Calu3 (cell line): ENCODE measurements around the gene ADAM8. TPM values are rescaled to one million over a fixed set of nuclear protein-coding genes. Genes with fewer than 3 reads are reported as not detected.

ENCODE experiments used
- BruUV-seq: library from RNA; stranded (reverse); fragments of 400-500 nt; replicated peaks from 2 replicates; lab custom pipeline; 2021; lab: Mats Ljungman, UMichigan
- CTCF ChIA-PET: fragments of 300-600 bp; sonication (Branson Sonifier 250); formaldehyde crosslinking; loops from one replicate; lab custom pipeline; 2022; ENCODE audit warnings: antibody characterized with exemption; lab: Charles Lee
- DNase-seq: peaks from one replicate; pipeline ENCODE4 v3.0.0; 2022
- H3K27ac Mint-ChIP-seq: one replicate; pipeline ENCODE4 v1.8.0; 2022; ENCODE audit warnings: mixed read lengths; ENCODE audit not compliant: unreplicated experiment
- H3K27me3 Mint-ChIP-seq: one replicate; pipeline ENCODE4 v1.8.0; 2022; ENCODE audit warnings: mixed read lengths; ENCODE audit not compliant: unreplicated experiment
- H3K36me3 Mint-ChIP-seq: one replicate; pipeline ENCODE4 v1.8.0; 2022; ENCODE audit warnings: mild to moderate bottlenecking, moderate library complexity, mixed read lengths; ENCODE audit not compliant: insufficient read depth, unreplicated experiment
- H3K4me1 Mint-ChIP-seq: one replicate; pipeline ENCODE4 v1.8.0; 2022; ENCODE audit warnings: mild to moderate bottlenecking, low read depth, mixed read lengths; ENCODE audit not compliant: unreplicated experiment
- H3K4me3 Mint-ChIP-seq: one replicate; pipeline ENCODE4 v1.8.0; 2022; ENCODE audit warnings: mild to moderate bottlenecking, low read depth, moderate library complexity, mixed read lengths; ENCODE audit not compliant: unreplicated experiment
- H3K9me3 Mint-ChIP-seq: one replicate; pipeline ENCODE4 v1.8.0; 2022; ENCODE audit warnings: low read depth, mixed read lengths; ENCODE audit not compliant: unreplicated experiment
- intact Hi-C: fragments of 100-400 bp; cut with micrococcal nuclease; formaldehyde crosslinking; loops from one replicate; pipeline ENCODE4 v1.10.0; 2022; ENCODE audit not compliant: unreplicated experiment
- total RNA-seq: library from RNA; stranded (reverse); gene quantifications from 2 replicates; pipeline ENCODE4 v1.2.3, GENCODE V29; 2022
- TF ChIP-seq, protein P1 (sequence below): fragments of 200-600 bp; IDR thresholded peaks from one replicate; pipeline ENCODE4 v1.8.0; 2022; ENCODE audit warnings: antibody characterized with exemption; ENCODE audit not compliant: unreplicated experiment

ADAM8 gene
- total RNA-seq, 1 experiment from 2014 or later, result 40.4 TPM

GRCh38 chr10:133312769-133313145, 36.1 kb upstream of the ADAM8 start:
- intact Hi-C loops, result no loop called here
- no peaks in the 10 kb centered on the region for H3K9me3 Mint-ChIP-seq
- peaks cover 19% of the 10 kb centered on the region for H3K36me3 Mint-ChIP-seq
- no peak overlapping the region for H3K27ac Mint-ChIP-seq
- H3K4me3 Mint-ChIP-seq, result no peak overlapping the region
- TF ChIP-seq, protein P1, sequence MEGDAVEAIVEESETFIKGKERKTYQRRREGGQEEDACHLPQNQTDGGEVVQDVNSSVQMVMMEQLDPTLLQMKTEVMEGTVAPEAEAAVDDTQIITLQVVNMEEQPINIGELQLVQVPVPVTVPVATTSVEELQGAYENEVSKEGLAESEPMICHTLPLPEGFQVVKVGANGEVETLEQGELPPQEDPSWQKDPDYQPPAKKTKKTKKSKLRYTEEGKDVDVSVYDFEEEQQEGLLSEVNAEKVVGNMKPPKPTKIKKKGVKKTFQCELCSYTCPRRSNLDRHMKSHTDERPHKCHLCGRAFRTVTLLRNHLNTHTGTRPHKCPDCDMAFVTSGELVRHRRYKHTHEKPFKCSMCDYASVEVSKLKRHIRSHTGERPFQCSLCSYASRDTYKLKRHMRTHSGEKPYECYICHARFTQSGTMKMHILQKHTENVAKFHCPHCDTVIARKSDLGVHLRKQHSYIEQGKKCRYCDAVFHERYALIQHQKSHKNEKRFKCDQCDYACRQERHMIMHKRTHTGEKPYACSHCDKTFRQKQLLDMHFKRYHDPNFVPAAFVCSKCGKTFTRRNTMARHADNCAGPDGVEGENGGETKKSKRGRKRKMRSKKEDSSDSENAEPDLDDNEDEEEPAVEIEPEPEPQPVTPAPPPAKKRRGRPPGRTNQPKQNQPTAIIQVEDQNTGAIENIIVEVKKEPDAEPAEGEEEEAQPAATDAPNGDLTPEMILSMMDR, result no peak
- CTCF ChIA-PET, result no interaction called here
- DNase-seq, result no peak
- H3K27me3 Mint-ChIP-seq, result no peaks in the 10 kb centered on the region
- H3K4me1 Mint-ChIP-seq, result no peaks in the 10 kb centered on the region
- BruUV-seq, result no TSS peak

- no peaks in the 10 kb centered on the region for H3K27me3 Mint-ChIP-seq
- no peak overlapping the region for H3K4me3 Mint-ChIP-seq
- no TSS peak for BruUV-seq
- no peaks in the 10 kb centered on the region for H3K4me1 Mint-ChIP-seq
- H3K27ac Mint-ChIP-seq, result no peak overlapping the region
- TF ChIP-seq, protein P1, result no peak
- no peak for DNase-seq
- H3K9me3 Mint-ChIP-seq, result no peaks in the 10 kb centered on the region
- H3K36me3 Mint-ChIP-seq, result peaks cover 24% of the 10 kb centered on the region
- intact Hi-C loops, result no loop called here
- CTCF ChIA-PET, result no interaction called here
Observed at GRCh38 chr10:133312016-133312768, 35.5 kb upstream of the ADAM8 start.

DNA sequence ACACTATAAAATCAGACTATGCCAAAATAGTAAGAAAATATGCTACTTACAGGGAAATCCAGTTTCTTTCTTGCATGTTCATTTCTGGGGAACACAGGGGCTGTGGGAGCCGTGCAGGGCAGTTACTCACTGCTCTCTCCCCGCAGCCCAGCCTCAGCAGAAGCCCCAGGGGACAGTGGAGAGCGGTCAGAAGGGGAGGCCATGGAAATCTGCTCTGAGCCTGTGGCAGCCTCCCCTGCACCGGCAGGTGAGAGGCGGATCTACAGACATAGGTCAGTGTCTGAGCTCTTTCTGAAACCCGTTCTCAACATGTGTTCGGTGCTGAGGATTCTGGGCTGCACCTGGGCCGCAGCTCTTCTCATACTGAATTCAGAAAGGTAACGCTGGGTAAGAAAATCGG, 34.9 kb upstream of the ADAM8 start:
- DNase-seq, result no peak
- no peaks in the 10 kb centered on the region for H3K9me3 Mint-ChIP-seq
- BruUV-seq, result no TSS peak
- CTCF ChIA-PET, result no interaction called here
- no peaks in the 10 kb centered on the region for H3K4me1 Mint-ChIP-seq
- no peaks in the 10 kb centered on the region for H3K27me3 Mint-ChIP-seq
- H3K36me3 Mint-ChIP-seq, result peaks cover 27% of the 10 kb centered on the region
- intact Hi-C loops, result no loop called here
- no peak overlapping the region for H3K4me3 Mint-ChIP-seq
- TF ChIP-seq, protein P1, result no peak
- no peak overlapping the region for H3K27ac Mint-ChIP-seq

DNA sequence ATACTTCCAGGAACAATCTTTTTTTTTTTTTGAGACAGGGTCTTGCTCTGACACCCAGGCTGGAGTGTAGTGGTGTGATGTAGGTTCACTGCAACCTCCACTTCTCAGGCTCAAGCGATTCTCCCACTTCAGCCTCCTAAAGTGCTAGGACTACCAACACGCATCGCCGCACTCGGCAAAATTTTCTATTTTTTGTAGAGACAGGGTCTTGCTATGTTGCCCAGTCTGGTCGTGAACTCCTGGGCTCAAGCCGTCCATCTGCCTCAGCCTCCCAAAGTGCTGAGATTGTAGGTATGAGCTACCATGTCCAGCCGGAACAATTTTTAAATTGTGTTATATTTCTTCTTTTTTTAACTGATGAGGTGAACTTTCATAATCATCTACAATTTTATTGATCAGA, 34.1 kb upstream of the ADAM8 start:
- Mint-ChIP-seq H3K36me3 (peaks cover 27% of the 10 kb centered on the region), H3K9me3 (no peaks in the 10 kb centered on the region), H3K27me3 (no peaks in the 10 kb centered on the region), H3K4me1 (peaks cover under 1% of the 10 kb centered on the region), H3K4me3 (no peak overlapping the region), H3K27ac (no peak overlapping the region)
- CTCF ChIA-PET, result no interaction called here
- no peak for DNase-seq
- intact Hi-C loops, result no loop called here
- TF ChIP-seq, protein P1, result no peak
- BruUV-seq, result no TSS peak
